ENCODE measurements around the gene SCN9A.

GRCh38 chr2:166365803-166366420, 9.8 kb downstream of the SCN9A start:
- TF ChIP-seq CTCF (IDR thresholded peaks at IDR 0.05; ENCODE audit: low read depth, low read length, poor library complexity, severe bottlenecking): no peak
- no peak for TF ChIP-seq EZH2phosphoT487 (IDR thresholded peaks at IDR 0.05; ENCODE audit: borderline replicate concordance, low read length)
